Measurements from ENCODE around the gene GPATCH1.

GPATCH1 gene

DNA sequence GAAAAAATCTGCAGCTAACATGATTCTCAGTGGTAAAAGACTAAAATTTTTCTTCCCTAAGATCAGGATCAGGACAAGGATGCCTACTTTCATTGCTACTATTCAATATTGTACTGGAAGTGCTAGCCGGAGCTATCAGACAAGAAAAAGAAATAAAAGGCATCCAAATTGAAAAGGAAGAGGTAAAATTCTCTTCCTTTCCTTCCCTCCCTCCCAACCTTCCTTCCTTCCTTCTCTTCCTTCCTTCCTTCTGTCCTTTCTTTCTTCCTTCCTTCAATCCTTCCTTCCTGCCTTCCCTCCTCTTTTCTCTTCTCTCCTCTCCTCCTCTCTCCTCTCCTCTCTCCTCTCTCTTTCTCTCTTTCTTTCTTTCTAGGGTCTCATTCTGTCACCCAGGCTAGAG, 86.5 kb downstream of the GPATCH1 start:
- Histone ChIP-seq H3K27me3 (ENCODE audit: insufficient read depth, low read length) (no peaks in the 10 kb centered on the region), H3K4me3 (ENCODE audit: low read length) (no peak overlapping the region), H3K36me3 (ENCODE audit: insufficient read depth, low read depth, low read length) (no peaks in the 10 kb centered on the region), H3K4me1 (ENCODE audit: insufficient read depth, low read length) (no peaks in the 10 kb centered on the region), H3K9ac (ENCODE audit: low read depth, low read length) (no peak overlapping the region), H3K27ac (ENCODE audit: low read length) (no peak overlapping the region), H3K9me3 (ENCODE audit: insufficient read depth, low read depth, low read length) (peaks cover 6% of the 10 kb centered on the region)

DNA sequence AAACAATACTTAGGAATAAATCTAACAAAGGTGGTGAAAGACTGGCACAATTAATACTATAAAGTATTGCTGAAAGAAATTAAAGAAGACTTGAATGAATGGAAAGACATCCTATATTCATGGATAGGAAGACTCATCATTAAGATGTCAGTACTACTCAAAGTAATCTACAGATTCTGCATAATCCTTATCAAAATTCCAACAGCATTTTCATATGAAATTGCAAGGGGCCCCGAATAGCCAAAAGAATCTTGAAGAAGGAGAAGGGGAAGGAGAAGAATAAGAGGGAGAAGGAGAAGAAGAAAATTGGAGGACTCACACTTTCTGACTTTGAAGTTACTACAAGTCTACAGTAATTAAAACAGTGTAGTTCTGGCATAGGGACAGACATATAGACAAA, 87.5 kb downstream of the GPATCH1 start:
- H3K9me3 ChIP-seq (ENCODE audit: insufficient read depth, low read depth, low read length), result peaks cover 6% of the 10 kb centered on the region
- no peak overlapping the region for H3K4me3 ChIP-seq (ENCODE audit: low read length)
- no peaks in the 10 kb centered on the region for H3K36me3 ChIP-seq (ENCODE audit: insufficient read depth, low read depth, low read length)
- H3K4me1 ChIP-seq (ENCODE audit: insufficient read depth, low read length), result no peaks in the 10 kb centered on the region
- no peak overlapping the region for H3K27ac ChIP-seq (ENCODE audit: low read length)
- H3K9ac ChIP-seq (ENCODE audit: low read depth, low read length), result no peak overlapping the region
- H3K27me3 ChIP-seq (ENCODE audit: insufficient read depth, low read length), result no peaks in the 10 kb centered on the region

DNA sequence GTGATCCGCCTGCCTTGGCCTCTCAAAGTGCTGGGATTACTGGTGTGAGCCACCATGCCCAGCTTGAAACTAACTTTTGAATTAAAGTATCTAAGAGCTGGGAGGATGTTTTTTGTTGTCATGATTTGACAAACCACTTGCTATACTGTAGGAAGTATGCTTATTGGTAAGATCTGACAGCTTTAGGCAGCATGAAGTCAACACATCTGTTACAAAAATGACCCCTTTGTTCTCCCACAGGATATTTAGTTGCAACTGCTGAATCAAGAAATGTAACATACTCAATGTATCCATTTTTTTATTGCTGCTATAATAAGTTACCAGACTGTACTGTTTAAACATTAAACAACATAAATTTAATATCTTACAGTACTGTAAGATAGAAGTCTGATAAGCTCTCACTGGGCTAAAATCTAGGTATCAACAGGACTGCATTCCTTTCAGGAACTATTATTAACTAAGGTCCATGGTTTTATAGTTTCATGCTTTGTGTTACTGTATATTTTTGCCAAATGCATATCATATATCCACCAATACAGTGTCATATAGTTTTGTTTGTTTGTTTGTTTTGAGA, 90.3 kb downstream of the GPATCH1 start:
- no peak overlapping the region for H3K27ac ChIP-seq (ENCODE audit: low read length)
- H3K4me1 ChIP-seq (ENCODE audit: insufficient read depth, low read length), result 0 out of 2 replicates have a peak, but pooled peaks cover 4% of the 10 kb centered on the region
- H3K9ac ChIP-seq (ENCODE audit: low read depth, low read length), result no peak overlapping the region
- no peaks in the 10 kb centered on the region for H3K27me3 ChIP-seq (ENCODE audit: insufficient read depth, low read length)
- H3K4me3 ChIP-seq (ENCODE audit: low read length), result no peak overlapping the region
- no peaks in the 10 kb centered on the region for H3K36me3 ChIP-seq (ENCODE audit: insufficient read depth, low read depth, low read length)
- peaks cover 6% of the 10 kb centered on the region for H3K9me3 ChIP-seq (ENCODE audit: insufficient read depth, low read depth, low read length)

DNA sequence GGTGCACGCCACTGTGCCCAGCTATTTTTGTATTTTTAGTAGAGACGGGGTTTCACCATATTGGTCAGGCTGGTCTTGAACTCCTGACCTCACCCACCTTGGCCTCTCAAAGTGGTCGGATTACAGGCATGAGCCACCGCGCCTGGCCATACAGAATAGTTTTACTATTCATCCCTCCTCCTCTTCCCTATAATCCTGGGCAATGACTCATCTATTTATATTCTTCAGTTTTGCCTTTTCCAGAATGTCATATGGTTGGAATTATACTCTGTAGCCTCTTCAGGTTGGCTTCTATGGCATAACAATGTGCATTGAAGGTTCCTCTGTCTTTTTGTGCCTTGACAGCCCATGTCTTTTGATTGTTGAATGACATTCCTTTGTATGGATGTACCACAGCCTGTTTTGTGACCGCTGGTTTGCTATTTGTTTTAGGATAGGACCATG, 91.0 kb downstream of the GPATCH1 start:
- Histone ChIP-seq H3K27ac (ENCODE audit: low read length) (no peak overlapping the region), H3K4me1 (ENCODE audit: insufficient read depth, low read length) (0 out of 2 replicates have a peak, but pooled peaks cover 4% of the 10 kb centered on the region), H3K27me3 (ENCODE audit: insufficient read depth, low read length) (no peaks in the 10 kb centered on the region), H3K9ac (ENCODE audit: low read depth, low read length) (no peak overlapping the region), H3K4me3 (ENCODE audit: low read length) (no peak overlapping the region), H3K9me3 (ENCODE audit: insufficient read depth, low read depth, low read length) (peaks cover 6% of the 10 kb centered on the region), H3K36me3 (ENCODE audit: insufficient read depth, low read depth, low read length) (no peaks in the 10 kb centered on the region)

- Histone ChIP-seq H3K9ac (ENCODE audit: low read depth, low read length) (no peak overlapping the region), H3K27ac (ENCODE audit: low read length) (no peak overlapping the region), H3K4me1 (ENCODE audit: insufficient read depth, low read length) (0 out of 2 replicates have a peak, but pooled peaks cover 4% of the 10 kb centered on the region), H3K9me3 (ENCODE audit: insufficient read depth, low read depth, low read length) (no peaks in the 10 kb centered on the region), H3K27me3 (ENCODE audit: insufficient read depth, low read length) (peaks cover 11% of the 10 kb centered on the region; the same call in 1 of the 2 replicates), H3K4me3 (ENCODE audit: low read length) (no peak overlapping the region), H3K36me3 (ENCODE audit: insufficient read depth, low read depth, low read length) (no peaks in the 10 kb centered on the region)
Measured at GRCh38 chr19:33174186-33174585, 93.2 kb downstream of the GPATCH1 start.

GRCh38 chr19:33175156-33175782, 94.3 kb downstream of the GPATCH1 start:
- Histone ChIP-seq H3K27ac (ENCODE audit: low read length) (no peak overlapping the region), H3K9me3 (ENCODE audit: insufficient read depth, low read depth, low read length) (no peaks in the 10 kb centered on the region), H3K4me1 (ENCODE audit: insufficient read depth, low read length) (0 out of 2 replicates have a peak, but pooled peaks cover 4% of the 10 kb centered on the region), H3K9ac (ENCODE audit: low read depth, low read length) (no peak overlapping the region), H3K4me3 (ENCODE audit: low read length) (peak overlapping the region; percentile 95; the same call in 1 of the 2 replicates), H3K27me3 (ENCODE audit: insufficient read depth, low read length) (peaks cover 13% of the 10 kb centered on the region; the same call in 1 of the 2 replicates), H3K36me3 (ENCODE audit: insufficient read depth, low read depth, low read length) (no peaks in the 10 kb centered on the region)

- Histone ChIP-seq H3K4me1 (ENCODE audit: insufficient read depth, low read length) (0 out of 2 replicates have a peak, but pooled peaks cover 4% of the 10 kb centered on the region), H3K4me3 (ENCODE audit: low read length) (peak overlapping the region; percentile 95), H3K9me3 (ENCODE audit: insufficient read depth, low read depth, low read length) (no peaks in the 10 kb centered on the region), H3K36me3 (ENCODE audit: insufficient read depth, low read depth, low read length) (no peaks in the 10 kb centered on the region), H3K27me3 (ENCODE audit: insufficient read depth, low read length) (peaks cover 13% of the 10 kb centered on the region; the same call in 1 of the 2 replicates), H3K9ac (ENCODE audit: low read depth, low read length) (peak overlapping the region; percentile 94), H3K27ac (ENCODE audit: low read length) (peak overlapping the region; percentile 79)
Measured at GRCh38 chr19:33175886-33176669, 95.1 kb downstream of the GPATCH1 start.

GRCh38 chr19:33176670-33177416, 95.9 kb downstream of the GPATCH1 start:
- Histone ChIP-seq H3K36me3 (ENCODE audit: insufficient read depth, low read depth, low read length) (no peaks in the 10 kb centered on the region), H3K4me3 (ENCODE audit: low read length) (peak overlapping the region; percentile 95), H3K9me3 (ENCODE audit: insufficient read depth, low read depth, low read length) (no peaks in the 10 kb centered on the region), H3K9ac (ENCODE audit: low read depth, low read length) (peak overlapping the region; percentile 94), H3K27me3 (ENCODE audit: insufficient read depth, low read length) (peaks cover 13% of the 10 kb centered on the region; the same call in 1 of the 2 replicates), H3K27ac (ENCODE audit: low read length) (peak overlapping the region; percentile 79), H3K4me1 (ENCODE audit: insufficient read depth, low read length) (0 out of 2 replicates have a peak, but pooled peaks cover 4% of the 10 kb centered on the region)

DNA sequence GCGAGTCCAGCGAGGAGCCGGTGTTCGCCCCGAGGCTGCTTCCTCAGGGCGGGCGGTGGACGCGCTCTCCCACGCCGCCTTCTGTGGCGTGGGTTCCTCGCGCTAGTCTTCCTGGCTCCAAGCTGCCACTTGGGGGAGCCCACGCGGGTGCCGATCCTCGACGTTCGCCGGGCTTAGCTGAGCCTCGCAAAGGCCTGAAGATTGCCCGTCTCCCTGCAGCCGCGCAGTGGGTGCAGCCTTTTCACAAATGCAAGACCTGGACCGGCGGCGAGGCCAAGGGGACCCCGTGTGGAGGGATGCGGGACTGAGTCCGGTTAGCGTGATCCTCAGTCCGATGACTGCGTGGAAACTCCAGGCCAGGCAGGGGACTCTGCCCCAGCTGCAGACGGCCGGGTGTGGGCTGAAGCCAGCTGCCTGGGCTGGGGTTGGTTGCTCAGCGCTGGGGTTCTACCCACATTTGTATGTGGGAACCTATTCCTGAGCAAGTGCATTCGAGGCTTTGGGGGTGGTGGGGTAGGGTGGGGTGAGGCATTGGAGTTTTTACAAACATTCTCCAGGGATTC, 96.5 kb downstream of the GPATCH1 start:
- no peak overlapping the region for H3K27ac ChIP-seq (ENCODE audit: low read length)

More for the DNA sequence above, 96.5 kb downstream of the GPATCH1 start:
- peaks cover 13% of the 10 kb centered on the region; the same call in 1 of the 2 replicates for H3K27me3 ChIP-seq (ENCODE audit: insufficient read depth, low read length)
- H3K9ac ChIP-seq (ENCODE audit: low read depth, low read length), result peak overlapping the region; percentile 53; the same call in 1 of the 2 replicates
- no peaks in the 10 kb centered on the region for H3K9me3 ChIP-seq (ENCODE audit: insufficient read depth, low read depth, low read length)
- no peaks in the 10 kb centered on the region for H3K36me3 ChIP-seq (ENCODE audit: insufficient read depth, low read depth, low read length)
- H3K4me1 ChIP-seq (ENCODE audit: insufficient read depth, low read length), result 0 out of 2 replicates have a peak, but pooled peaks cover 4% of the 10 kb centered on the region
- H3K4me3 ChIP-seq (ENCODE audit: low read length), result peak overlapping the region; percentile 95
